ENCODE measurements around the gene KDM2B.

DNA sequence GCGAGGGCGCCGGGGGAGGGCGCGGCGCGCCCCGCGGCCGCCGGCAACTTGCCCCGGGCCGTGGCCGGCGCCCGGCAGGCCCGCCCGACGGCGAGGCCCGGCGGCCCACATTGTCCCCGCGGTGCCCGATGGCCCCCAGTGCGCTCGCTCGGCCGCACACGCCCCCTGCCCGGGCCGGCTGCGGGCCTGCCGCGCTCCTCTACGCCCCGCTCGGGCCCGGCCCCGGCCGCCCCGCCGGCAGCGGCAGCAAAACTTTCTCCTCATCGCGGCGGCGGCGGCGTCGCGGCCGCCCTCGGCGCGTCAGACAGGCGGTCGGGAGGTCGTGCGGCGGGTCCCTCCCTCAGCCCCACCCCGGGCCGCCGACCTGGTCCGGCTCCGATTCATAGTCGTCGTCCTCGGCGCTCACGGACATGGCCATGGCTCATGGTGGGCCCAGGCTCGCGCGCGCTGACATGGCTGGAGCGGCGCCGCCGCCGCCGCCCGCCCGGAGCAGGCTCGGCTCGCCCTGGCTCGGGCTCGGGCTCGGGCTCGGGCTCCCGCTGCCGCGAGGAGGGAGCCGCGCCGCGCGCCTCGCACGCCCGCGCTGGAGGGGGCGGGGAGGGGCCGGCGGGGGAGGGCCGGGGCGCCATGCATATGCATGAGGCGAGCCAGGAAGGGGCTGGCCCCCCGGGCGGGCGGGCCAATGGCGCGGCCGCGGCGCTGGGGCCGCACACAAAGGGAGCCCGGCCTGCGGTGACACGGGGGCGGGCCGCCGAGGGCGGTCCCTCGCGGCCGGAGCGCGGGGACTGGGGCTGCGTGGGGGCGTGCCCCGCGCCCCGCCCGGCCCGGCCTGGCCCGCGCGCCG lies 113.8 kb downstream of the KDM2B start:
- TF ChIP-seq POLR2A (IDR thresholded peaks at IDR 0.05; ENCODE audit: low read depth): no peak
- TF ChIP-seq, protein P1, sequence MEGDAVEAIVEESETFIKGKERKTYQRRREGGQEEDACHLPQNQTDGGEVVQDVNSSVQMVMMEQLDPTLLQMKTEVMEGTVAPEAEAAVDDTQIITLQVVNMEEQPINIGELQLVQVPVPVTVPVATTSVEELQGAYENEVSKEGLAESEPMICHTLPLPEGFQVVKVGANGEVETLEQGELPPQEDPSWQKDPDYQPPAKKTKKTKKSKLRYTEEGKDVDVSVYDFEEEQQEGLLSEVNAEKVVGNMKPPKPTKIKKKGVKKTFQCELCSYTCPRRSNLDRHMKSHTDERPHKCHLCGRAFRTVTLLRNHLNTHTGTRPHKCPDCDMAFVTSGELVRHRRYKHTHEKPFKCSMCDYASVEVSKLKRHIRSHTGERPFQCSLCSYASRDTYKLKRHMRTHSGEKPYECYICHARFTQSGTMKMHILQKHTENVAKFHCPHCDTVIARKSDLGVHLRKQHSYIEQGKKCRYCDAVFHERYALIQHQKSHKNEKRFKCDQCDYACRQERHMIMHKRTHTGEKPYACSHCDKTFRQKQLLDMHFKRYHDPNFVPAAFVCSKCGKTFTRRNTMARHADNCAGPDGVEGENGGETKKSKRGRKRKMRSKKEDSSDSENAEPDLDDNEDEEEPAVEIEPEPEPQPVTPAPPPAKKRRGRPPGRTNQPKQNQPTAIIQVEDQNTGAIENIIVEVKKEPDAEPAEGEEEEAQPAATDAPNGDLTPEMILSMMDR (IDR thresholded peaks at IDR 0.05): no peak
- TF ChIP-seq POLR2AphosphoS5 (IDR thresholded peaks at IDR 0.05): peak; percentile 30 to 58
- TF ChIP-seq EP300 (IDR thresholded peaks at IDR 0.05): no peak

Measured in esophagus muscularis mucosa (tissue), 4 donors.